Panc1 (cell line): Measurements from ENCODE around the gene NLRC5. TPM values are rescaled to one million over a fixed set of nuclear protein-coding genes. Genes with fewer than 3 reads are reported as not detected.

Experiments used
- ATAC-seq: fragments of 200-7000 bp; cut with Tn5 transposase; 2 replicates; pipeline ENCODE4 v1.9.1; 2020; ENCODE audit warnings: mild to moderate bottlenecking, moderate library complexity
- BruUV-seq: library from RNA; stranded (reverse); fragments of 400-500 nt; replicated peaks from 2 replicates; lab custom pipeline; 2021; lab: Mats Ljungman, UMichigan
- CTCF ChIA-PET: fragments of 300-600 bp; sonication (Branson Sonifier 250); formaldehyde crosslinking; loops from one replicate; lab custom pipeline; 2022; ENCODE audit warnings: antibody characterized with exemption; lab: Charles Lee
- POLR2A ChIA-PET: fragments of 300-600 bp; sonication (Branson Sonifier 250); formaldehyde crosslinking; loops from one replicate; lab custom pipeline; 2022; ENCODE audit warnings: antibody characterized with exemption; lab: Charles Lee
- DNase-seq: peaks from one replicate; pipeline ENCODE4 v3.0.0-alpha.2; 2010; ENCODE audit warnings: low read depth, low spot score
- H3K27ac ChIP-seq: 2 replicates; pipeline ENCODE4 v1.5.1; 2011; ENCODE audit warnings: mild to moderate bottlenecking, low read length, inconsistent platforms
- H3K27me3 ChIP-seq: fragments of 200-500 bp; sonication (Bioruptor generic); 2 replicates; pipeline ENCODE4 v1.6.0; 2014; ENCODE audit warnings: low read length, inconsistent platforms; ENCODE audit not compliant: control insufficient read depth, insufficient read depth
- H3K36me3 ChIP-seq: fragments of 200-500 bp; sonication (Bioruptor generic); 2 replicates; pipeline ENCODE4 v1.5.1; 2014; ENCODE audit warnings: inconsistent platforms, mild to moderate bottlenecking, low read length, moderate library complexity; ENCODE audit not compliant: control insufficient read depth, insufficient read depth
- H3K4me1 ChIP-seq: 2 replicates; pipeline ENCODE4 v1.5.1; 2011; ENCODE audit warnings: inconsistent platforms, mild to moderate bottlenecking, low read length, moderate library complexity; ENCODE audit not compliant: control insufficient read depth, insufficient read depth
- H3K4me3 ChIP-seq, 2 experiments: 2 replicates each; pipeline ENCODE4 v1.5.1; 2011 to 2012; ENCODE audit warnings: low read depth in 2 of 2, low read length in 2 of 2, mild to moderate bottlenecking in 2 of 2, inconsistent platforms in 1 of 2, moderate library complexity in 1 of 2
- H3K9me3 ChIP-seq: fragments of 200-500 bp; sonication (Bioruptor generic); 2 replicates; pipeline ENCODE4 v1.5.1; 2014; ENCODE audit warnings: low read depth, mild to moderate bottlenecking, inconsistent platforms, low read length, moderate library complexity; ENCODE audit not compliant: control insufficient read depth, insufficient read depth
- POLR2AphosphoS5 ChIP-seq: IDR thresholded peaks from 2 replicates; pipeline ENCODE4 v1.6.1; 2012; ENCODE audit warnings: mild to moderate bottlenecking, low read depth, low read length, moderate library complexity
- SIN3A ChIP-seq: IDR thresholded peaks from 2 replicates; pipeline ENCODE4 v1.6.1; 2012; ENCODE audit warnings: low read depth, mild to moderate bottlenecking, low read length, moderate library complexity, borderline replicate concordance; ENCODE audit not compliant: insufficient read depth
- TCF7L2 ChIP-seq: IDR thresholded peaks from 2 replicates; pipeline ENCODE4 v1.6.1; 2011; ENCODE audit warnings: mild to moderate bottlenecking, low read depth, low read length, inconsistent platforms
- in situ Hi-C: cut with HindIII; loops from 2 replicates; pipeline ENCODE4 v1.10.0; 2016; ENCODE audit warnings: low sequenced_read_pairs, low pct_unique_long_range_greater_than_20kb
- intact Hi-C: fragments of 100-400 bp; cut with micrococcal nuclease; formaldehyde crosslinking; loops from one replicate; pipeline ENCODE4 v1.10.0; 2022; ENCODE audit not compliant: unreplicated experiment
- total RNA-seq: library from RNA; stranded (reverse); gene quantifications from one replicate; pipeline ENCODE4 v1.2.1, GENCODE V29; 2021; ENCODE audit not compliant: unreplicated experiment
- TF ChIP-seq, protein P1 (sequence below), 2 experiments: IDR thresholded peaks; 2 replicates each; pipeline ENCODE4 v1.6.1; 2011 to 2012; ENCODE audit warnings: low read depth in 2 of 2, control low read depth in 1 of 2, low read length in 1 of 2, mild to moderate bottlenecking in 1 of 2, moderate library complexity in 1 of 2; ENCODE audit not compliant: insufficient read depth in 1 of 2
- TF ChIP-seq, protein P2 (sequence below): fragments of 450-650 bp; IDR thresholded peaks from 2 replicates; pipeline ENCODE4 v1.5.1; 2017; ENCODE audit warnings: mild to moderate bottlenecking

NLRC5 gene
- total RNA-seq, 1 experiment from 2014 or later, result 8.8 TPM

DNA sequence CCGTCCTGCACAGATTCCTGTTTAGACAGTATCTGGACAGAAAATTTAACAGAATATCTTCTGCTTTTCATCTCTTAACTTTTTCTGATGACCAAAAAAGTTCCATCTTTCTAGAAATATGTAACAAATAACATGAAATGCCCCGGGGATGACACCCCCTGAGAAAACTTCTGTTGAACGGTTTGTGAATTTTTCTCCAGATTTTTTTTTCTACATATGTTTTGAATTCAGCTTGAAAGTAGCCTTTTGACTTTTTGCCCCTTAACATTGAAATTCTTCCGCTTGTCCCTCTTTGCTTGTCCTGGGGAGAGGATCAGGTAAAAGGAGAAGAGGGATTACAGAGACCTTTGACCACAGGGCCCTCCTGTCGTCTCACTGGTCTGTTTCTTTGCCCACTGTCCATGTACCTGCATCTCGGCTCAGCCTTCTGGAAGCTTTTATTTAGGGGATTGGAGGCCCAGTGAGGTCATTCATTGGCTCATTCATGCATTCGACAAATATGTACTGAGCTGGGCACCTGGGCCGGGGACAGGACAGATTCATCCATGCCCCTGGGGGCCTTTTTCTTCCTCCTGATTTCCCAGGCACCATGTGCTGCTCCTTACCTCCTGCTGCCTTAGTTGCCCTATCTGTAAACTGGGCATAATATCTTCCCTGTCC is 83.4 kb downstream of the NLRC5 start:
- ATAC-seq (no peak), DNase-seq (no peak)
- Histone ChIP-seq H3K27me3 (no peaks in the 10 kb centered on the region), H3K36me3 (no peaks in the 10 kb centered on the region), H3K27ac (no peak overlapping the region), H3K4me3 (no peak overlapping the region), H3K4me1 (no peaks in the 10 kb centered on the region), H3K9me3 (no peaks in the 10 kb centered on the region)
- ChIA-PET POLR2A (no interaction called here), CTCF (no interaction called here)
- intact Hi-C loops (no loop called here), in situ Hi-C loops (no loop called here)
- TF ChIP-seq POLR2AphosphoS5 (no peak), SIN3A (no peak), TCF7L2 (no peak)
- TF ChIP-seq, protein P1, sequence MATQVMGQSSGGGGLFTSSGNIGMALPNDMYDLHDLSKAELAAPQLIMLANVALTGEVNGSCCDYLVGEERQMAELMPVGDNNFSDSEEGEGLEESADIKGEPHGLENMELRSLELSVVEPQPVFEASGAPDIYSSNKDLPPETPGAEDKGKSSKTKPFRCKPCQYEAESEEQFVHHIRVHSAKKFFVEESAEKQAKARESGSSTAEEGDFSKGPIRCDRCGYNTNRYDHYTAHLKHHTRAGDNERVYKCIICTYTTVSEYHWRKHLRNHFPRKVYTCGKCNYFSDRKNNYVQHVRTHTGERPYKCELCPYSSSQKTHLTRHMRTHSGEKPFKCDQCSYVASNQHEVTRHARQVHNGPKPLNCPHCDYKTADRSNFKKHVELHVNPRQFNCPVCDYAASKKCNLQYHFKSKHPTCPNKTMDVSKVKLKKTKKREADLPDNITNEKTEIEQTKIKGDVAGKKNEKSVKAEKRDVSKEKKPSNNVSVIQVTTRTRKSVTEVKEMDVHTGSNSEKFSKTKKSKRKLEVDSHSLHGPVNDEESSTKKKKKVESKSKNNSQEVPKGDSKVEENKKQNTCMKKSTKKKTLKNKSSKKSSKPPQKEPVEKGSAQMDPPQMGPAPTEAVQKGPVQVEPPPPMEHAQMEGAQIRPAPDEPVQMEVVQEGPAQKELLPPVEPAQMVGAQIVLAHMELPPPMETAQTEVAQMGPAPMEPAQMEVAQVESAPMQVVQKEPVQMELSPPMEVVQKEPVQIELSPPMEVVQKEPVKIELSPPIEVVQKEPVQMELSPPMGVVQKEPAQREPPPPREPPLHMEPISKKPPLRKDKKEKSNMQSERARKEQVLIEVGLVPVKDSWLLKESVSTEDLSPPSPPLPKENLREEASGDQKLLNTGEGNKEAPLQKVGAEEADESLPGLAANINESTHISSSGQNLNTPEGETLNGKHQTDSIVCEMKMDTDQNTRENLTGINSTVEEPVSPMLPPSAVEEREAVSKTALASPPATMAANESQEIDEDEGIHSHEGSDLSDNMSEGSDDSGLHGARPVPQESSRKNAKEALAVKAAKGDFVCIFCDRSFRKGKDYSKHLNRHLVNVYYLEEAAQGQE (IDR thresholded peaks at IDR 0.05; ENCODE audit: insufficient read depth in 1 of 2, low read depth in 2 of 2, low read length in 1 of 2), result no peak
- TF ChIP-seq, protein P2, sequence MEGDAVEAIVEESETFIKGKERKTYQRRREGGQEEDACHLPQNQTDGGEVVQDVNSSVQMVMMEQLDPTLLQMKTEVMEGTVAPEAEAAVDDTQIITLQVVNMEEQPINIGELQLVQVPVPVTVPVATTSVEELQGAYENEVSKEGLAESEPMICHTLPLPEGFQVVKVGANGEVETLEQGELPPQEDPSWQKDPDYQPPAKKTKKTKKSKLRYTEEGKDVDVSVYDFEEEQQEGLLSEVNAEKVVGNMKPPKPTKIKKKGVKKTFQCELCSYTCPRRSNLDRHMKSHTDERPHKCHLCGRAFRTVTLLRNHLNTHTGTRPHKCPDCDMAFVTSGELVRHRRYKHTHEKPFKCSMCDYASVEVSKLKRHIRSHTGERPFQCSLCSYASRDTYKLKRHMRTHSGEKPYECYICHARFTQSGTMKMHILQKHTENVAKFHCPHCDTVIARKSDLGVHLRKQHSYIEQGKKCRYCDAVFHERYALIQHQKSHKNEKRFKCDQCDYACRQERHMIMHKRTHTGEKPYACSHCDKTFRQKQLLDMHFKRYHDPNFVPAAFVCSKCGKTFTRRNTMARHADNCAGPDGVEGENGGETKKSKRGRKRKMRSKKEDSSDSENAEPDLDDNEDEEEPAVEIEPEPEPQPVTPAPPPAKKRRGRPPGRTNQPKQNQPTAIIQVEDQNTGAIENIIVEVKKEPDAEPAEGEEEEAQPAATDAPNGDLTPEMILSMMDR, result no peak
- no TSS peak for BruUV-seq

DNA sequence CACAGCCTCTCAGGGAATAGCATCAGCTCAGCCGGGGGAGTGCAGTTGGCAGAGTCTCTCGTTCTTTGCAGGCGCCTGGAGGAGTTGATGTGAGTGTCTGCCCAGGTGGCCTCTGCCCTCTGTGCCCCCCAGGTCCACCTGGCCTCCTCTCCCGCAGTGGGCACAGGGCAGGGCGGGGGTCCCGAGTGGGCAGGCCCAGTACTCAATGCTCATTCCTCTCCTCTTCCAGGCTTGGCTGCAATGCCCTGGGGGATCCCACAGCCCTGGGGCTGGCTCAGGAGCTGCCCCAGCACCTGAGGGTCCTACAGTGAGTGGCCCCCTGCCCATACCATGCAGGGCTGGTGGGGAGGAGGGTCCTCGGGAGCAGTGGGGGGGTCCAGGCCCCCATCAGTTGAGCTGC is 88.4 kb downstream of the NLRC5 start:
- TF ChIP-seq, protein P2, result no peak
- ATAC-seq, result no peak
- in situ Hi-C loops (no loop called here), intact Hi-C loops (no loop called here)
- ChIA-PET POLR2A (no interaction called here), CTCF (no interaction called here)
- Histone ChIP-seq H3K9me3 (no peaks in the 10 kb centered on the region), H3K4me3 (no peak overlapping the region), H3K36me3 (no peaks in the 10 kb centered on the region), H3K4me1 (no peaks in the 10 kb centered on the region), H3K27me3 (no peaks in the 10 kb centered on the region), H3K27ac (no peak overlapping the region)
- DNase-seq, result no peak
- BruUV-seq, result no TSS peak
